DND-41 (cell line): ENCODE data around the gene SPEM1.

Experiments
- ATAC-seq: fragments of 200-7000 bp; cut with Tn5 transposase; 3 replicates; pipeline ENCODE4 v1.9.1; 2021; ENCODE audit warnings: low read depth; ENCODE audit not compliant: insufficient read depth
- DNase-seq: peaks from one replicate; pipeline ENCODE4 v3.0.0-alpha.2; 2020
- H2AFZ ChIP-seq: 2 replicates; pipeline ENCODE4 v1.6.0; 2012; ENCODE audit warnings: low read depth, low read length
- H3K27ac ChIP-seq: 2 replicates; pipeline ENCODE4 v1.5.1; 2012; ENCODE audit warnings: low read length, inconsistent platforms
- H3K27me3 ChIP-seq: fragments of 200-600 bp; sonication (generic); 2 replicates; pipeline ENCODE4 v1.6.0; 2012; ENCODE audit warnings: low read length, mild to moderate bottlenecking, inconsistent platforms; ENCODE audit not compliant: insufficient read depth, poor library complexity
- H3K36me3 ChIP-seq: 2 replicates; pipeline ENCODE4 v1.5.1; 2012; ENCODE audit warnings: low read length, inconsistent platforms; ENCODE audit not compliant: insufficient read depth
- H3K4me1 ChIP-seq: 2 replicates; pipeline ENCODE4 v1.5.1; 2012; ENCODE audit warnings: mild to moderate bottlenecking, low read length; ENCODE audit not compliant: insufficient read depth
- H3K4me2 ChIP-seq: 2 replicates; pipeline ENCODE4 v1.6.0; 2012; ENCODE audit warnings: mild to moderate bottlenecking, moderate library complexity, low read length, inconsistent platforms; ENCODE audit not compliant: insufficient read depth
- H3K4me3 ChIP-seq, 2 experiments: fragments of 200-600 bp in 1 of 2; shearing (Covaris generic) in 1 of 2; 2 replicates each; pipeline ENCODE4 v1.5.1; 2012 to 2016; ENCODE audit warnings: inconsistent platforms in 2 of 2, low read length in 2 of 2, mild to moderate bottlenecking in 2 of 2, low read depth in 1 of 2, moderate library complexity in 1 of 2
- H3K79me2 ChIP-seq: 2 replicates; pipeline ENCODE4 v1.6.0; 2012; ENCODE audit warnings: low read length, inconsistent platforms; ENCODE audit not compliant: insufficient read depth
- H3K9ac ChIP-seq: 2 replicates; pipeline ENCODE4 v1.6.0; 2012; ENCODE audit warnings: low read depth, mild to moderate bottlenecking, inconsistent platforms, low read length, moderate library complexity
- H3K9me3 ChIP-seq: 2 replicates; pipeline ENCODE4 v1.5.1; 2012; ENCODE audit warnings: low read length, moderate library complexity, mild to moderate bottlenecking, inconsistent platforms; ENCODE audit not compliant: insufficient read depth, severe bottlenecking
- H4K20me1 ChIP-seq: 2 replicates; pipeline ENCODE4 v1.6.0; 2012; ENCODE audit warnings: low read length; ENCODE audit not compliant: insufficient read depth
- CTCF ChIP-seq: IDR thresholded peaks from 2 replicates; pipeline ENCODE4 v1.5.1; 2012; ENCODE audit warnings: borderline replicate concordance, low read length, moderate library complexity, mild to moderate bottlenecking; ENCODE audit not compliant: poor library complexity, severe bottlenecking; ENCODE audit errors: extremely low read depth
- EZH2 ChIP-seq: IDR thresholded peaks from 3 replicates; pipeline ENCODE4 v1.6.1; 2012; ENCODE audit warnings: borderline replicate concordance, low read depth, mild to moderate bottlenecking, moderate library complexity, low read length, inconsistent platforms; ENCODE audit not compliant: severe bottlenecking

SPEM1 gene

GRCh38 chr17:7391307-7391706 is 28.8 kb upstream of the SPEM1 start:
- Histone ChIP-seq H3K9me3 (no peaks in the 10 kb centered on the region), H3K36me3 (no peaks in the 10 kb centered on the region), H3K27me3 (no peaks in the 10 kb centered on the region), H3K79me2 (no peaks in the 10 kb centered on the region), H3K9ac (no peak overlapping the region), H3K4me1 (peaks cover 20% of the 10 kb centered on the region), H3K27ac (no peak overlapping the region), H3K4me3 (no peak overlapping the region), H3K4me2 (no peak overlapping the region), H4K20me1 (no peaks in the 10 kb centered on the region), H2AFZ (no peak overlapping the region)
- no peak for TF ChIP-seq CTCF
- no peak for TF ChIP-seq EZH2
- ATAC-seq, result no peak
- no peak for DNase-seq

GRCh38 chr17:7392696-7393612 is 27.2 kb upstream of the SPEM1 start:
- H3K27me3 ChIP-seq, result no peaks in the 10 kb centered on the region
- H2AFZ ChIP-seq, result peak overlapping the region; percentile 81; the same call in 1 of the 2 replicates
- peak overlapping the region; percentile 85 for H3K4me2 ChIP-seq
- H3K27ac ChIP-seq, result no peak overlapping the region
- TF ChIP-seq EZH2, result no peak
- no peak for TF ChIP-seq CTCF
- H3K36me3 ChIP-seq, result no peaks in the 10 kb centered on the region
- ATAC-seq (no peak), DNase-seq (no peak)
- no peaks in the 10 kb centered on the region for H3K79me2 ChIP-seq
- H3K9ac ChIP-seq, result peak overlapping the region; percentile 76
- no peaks in the 10 kb centered on the region for H3K9me3 ChIP-seq
- H3K4me3 ChIP-seq, result peak overlapping the region in 1 of 2 experiments; percentile 79; a peak in 2 of 4 replicates
- no peaks in the 10 kb centered on the region for H4K20me1 ChIP-seq
- peaks cover 20% of the 10 kb centered on the region for H3K4me1 ChIP-seq

- Histone ChIP-seq H3K79me2 (no peaks in the 10 kb centered on the region), H3K4me3 (peak overlapping the region; percentile 38 to 79; a peak in 3 of 4 replicates), H3K4me2 (peak overlapping the region; percentile 85), H3K9me3 (no peaks in the 10 kb centered on the region), H3K9ac (peak overlapping the region; percentile 76), H3K4me1 (peaks cover 20% of the 10 kb centered on the region), H3K27ac (peak overlapping the region; percentile 31), H2AFZ (peak overlapping the region; percentile 81), H4K20me1 (no peaks in the 10 kb centered on the region), H3K36me3 (no peaks in the 10 kb centered on the region), H3K27me3 (no peaks in the 10 kb centered on the region)
- ATAC-seq (peak; percentile 51), DNase-seq (peak; percentile 49)
- TF ChIP-seq EZH2 (no peak), CTCF (peak; percentile 39)
These were observed 26.3 kb upstream of the SPEM1 start for GRCh38 chr17:7393613-7394451.
